Stimulated activated memory B cell treated with anti-CD40 and anti-IgM and Interleukin-4, amounts not matched to agents 10 μg/mL and 1 μg/mL and 100 μg/mL, for 72 hours (primary cell): ENCODE measurements around the gene KCNJ6.
A peak's percentile ranks its signal among the peaks of the same experiment; 100 is the strongest.

Source experiments
- ATAC-seq: fragments of 150-1000 bp; cut with Tn5 transposase; 2 replicates; pipeline ENCODE4 v1.10.0; 2021
- H3K27ac Mint-ChIP-seq: one replicate; pipeline ENCODE4 v1.8.0; 2022; ENCODE audit warnings: mild to moderate bottlenecking, mixed read lengths
- H3K27me3 Mint-ChIP-seq: one replicate; pipeline ENCODE4 v1.8.0; 2022; ENCODE audit warnings: mixed read lengths
- H3K36me3 Mint-ChIP-seq: one replicate; pipeline ENCODE4 v1.8.0; 2022; ENCODE audit warnings: mixed read lengths
- H3K4me1 Mint-ChIP-seq: one replicate; pipeline ENCODE4 v1.8.0; 2022; ENCODE audit warnings: mixed read lengths
- H3K4me3 Mint-ChIP-seq: one replicate; pipeline ENCODE4 v1.8.0; 2022; ENCODE audit warnings: mild to moderate bottlenecking, moderate library complexity, mixed read lengths
- H3K9me3 Mint-ChIP-seq: one replicate; pipeline ENCODE4 v1.8.0; 2022; ENCODE audit warnings: mixed read lengths

KCNJ6 gene

DNA sequence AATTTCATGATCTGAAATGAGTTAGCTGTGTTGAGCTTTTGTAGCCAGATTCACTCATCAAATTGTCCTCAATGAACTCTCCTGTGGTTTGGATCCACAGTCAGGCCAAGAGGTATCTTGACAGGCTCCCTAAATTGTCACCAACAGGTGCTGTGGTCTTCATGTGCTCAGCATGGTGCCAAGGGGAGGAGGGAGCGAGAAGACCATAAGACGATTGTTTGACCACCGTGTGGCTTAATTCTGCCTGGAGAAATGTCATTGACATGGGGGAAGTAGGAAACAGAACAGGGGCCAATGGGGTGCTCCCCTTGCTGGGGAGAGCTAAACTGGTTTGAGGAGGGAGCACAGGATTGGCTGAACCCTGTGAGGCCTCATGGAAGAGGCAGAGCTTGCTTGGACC, 219.3 kb downstream of the KCNJ6 start:
- H3K36me3 Mint-ChIP-seq, result no peaks in the 10 kb centered on the region
- no peaks in the 10 kb centered on the region for H3K4me1 Mint-ChIP-seq
- H3K9me3 Mint-ChIP-seq, result peaks cover 2% of the 10 kb centered on the region
- no peak overlapping the region for H3K4me3 Mint-ChIP-seq
- no peak for ATAC-seq
- no peak overlapping the region for H3K27ac Mint-ChIP-seq
- H3K27me3 Mint-ChIP-seq, result peaks cover 27% of the 10 kb centered on the region

DNA sequence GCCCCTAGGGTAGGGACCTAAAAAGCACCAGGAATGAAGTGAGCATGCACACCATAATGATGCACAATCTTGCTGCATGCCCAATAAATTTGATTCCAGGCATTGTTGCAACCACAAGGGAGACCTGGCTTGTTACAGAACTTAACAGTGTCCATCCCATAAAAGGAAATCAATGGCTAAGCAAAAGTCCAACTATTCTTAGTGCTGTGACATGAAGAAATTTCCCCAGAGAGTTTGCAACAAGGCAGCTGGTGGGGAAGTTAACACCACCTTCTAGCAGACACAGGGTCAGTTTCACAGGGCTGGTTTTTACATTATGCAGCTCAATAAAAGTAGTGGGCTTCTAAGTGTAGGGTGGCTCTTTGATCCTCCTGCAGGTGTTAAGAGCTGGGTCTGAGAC, 221.1 kb downstream of the KCNJ6 start:
- Mint-ChIP-seq H3K9me3 (peaks cover 2% of the 10 kb centered on the region), H3K27me3 (peaks cover 27% of the 10 kb centered on the region), H3K4me3 (no peak overlapping the region), H3K27ac (no peak overlapping the region), H3K36me3 (no peaks in the 10 kb centered on the region), H3K4me1 (no peaks in the 10 kb centered on the region)
- no peak for ATAC-seq

- no peaks in the 10 kb centered on the region for H3K27me3 Mint-ChIP-seq
- H3K27ac Mint-ChIP-seq, result no peak overlapping the region
- no peaks in the 10 kb centered on the region for H3K36me3 Mint-ChIP-seq
- peaks cover 8% of the 10 kb centered on the region for H3K4me1 Mint-ChIP-seq
- H3K4me3 Mint-ChIP-seq, result no peak overlapping the region
- no peaks in the 10 kb centered on the region for H3K9me3 Mint-ChIP-seq
- peak; percentile 64 for ATAC-seq
Measured at GRCh38 chr21:37688952-37689659, 227.2 kb downstream of the KCNJ6 start.

- peaks cover 8% of the 10 kb centered on the region for H3K4me1 Mint-ChIP-seq
- H3K4me3 Mint-ChIP-seq, result no peak overlapping the region
- no peak overlapping the region for H3K27ac Mint-ChIP-seq
- no peaks in the 10 kb centered on the region for H3K36me3 Mint-ChIP-seq
- no peaks in the 10 kb centered on the region for H3K9me3 Mint-ChIP-seq
- peaks cover under 1% of the 10 kb centered on the region for H3K27me3 Mint-ChIP-seq
- ATAC-seq, result no peak
Measured at GRCh38 chr21:37686991-37687810, 229.1 kb downstream of the KCNJ6 start.

DNA sequence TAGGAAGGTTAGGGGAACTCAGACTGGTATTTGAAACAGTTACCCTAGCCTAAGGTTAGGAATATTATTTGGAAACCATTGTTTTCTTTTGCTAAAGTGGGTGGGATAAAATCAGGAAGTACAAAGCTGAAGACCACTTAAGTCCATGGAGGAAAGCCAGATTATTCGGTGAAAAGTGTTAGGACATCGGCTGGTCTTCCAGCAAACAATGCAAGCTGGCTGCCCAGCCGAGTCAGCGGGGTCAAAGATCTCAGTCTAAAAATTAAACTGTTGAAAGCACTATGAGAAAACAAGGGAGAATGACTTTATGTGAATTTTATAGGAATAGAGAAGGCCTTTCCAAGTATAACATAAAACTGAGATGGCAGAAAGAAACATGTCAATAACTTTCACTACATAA, 231.7 kb downstream of the KCNJ6 start:
- no peak for ATAC-seq
- H3K36me3 Mint-ChIP-seq, result no peaks in the 10 kb centered on the region
- no peaks in the 10 kb centered on the region for H3K9me3 Mint-ChIP-seq
- H3K27ac Mint-ChIP-seq, result no peak overlapping the region
- H3K27me3 Mint-ChIP-seq, result peaks cover 16% of the 10 kb centered on the region
- peaks cover 5% of the 10 kb centered on the region for H3K4me1 Mint-ChIP-seq
- no peak overlapping the region for H3K4me3 Mint-ChIP-seq

- no peak overlapping the region for H3K27ac Mint-ChIP-seq
Measured at GRCh38 chr21:37684115-37684493, 232.2 kb downstream of the KCNJ6 start.

DNA sequence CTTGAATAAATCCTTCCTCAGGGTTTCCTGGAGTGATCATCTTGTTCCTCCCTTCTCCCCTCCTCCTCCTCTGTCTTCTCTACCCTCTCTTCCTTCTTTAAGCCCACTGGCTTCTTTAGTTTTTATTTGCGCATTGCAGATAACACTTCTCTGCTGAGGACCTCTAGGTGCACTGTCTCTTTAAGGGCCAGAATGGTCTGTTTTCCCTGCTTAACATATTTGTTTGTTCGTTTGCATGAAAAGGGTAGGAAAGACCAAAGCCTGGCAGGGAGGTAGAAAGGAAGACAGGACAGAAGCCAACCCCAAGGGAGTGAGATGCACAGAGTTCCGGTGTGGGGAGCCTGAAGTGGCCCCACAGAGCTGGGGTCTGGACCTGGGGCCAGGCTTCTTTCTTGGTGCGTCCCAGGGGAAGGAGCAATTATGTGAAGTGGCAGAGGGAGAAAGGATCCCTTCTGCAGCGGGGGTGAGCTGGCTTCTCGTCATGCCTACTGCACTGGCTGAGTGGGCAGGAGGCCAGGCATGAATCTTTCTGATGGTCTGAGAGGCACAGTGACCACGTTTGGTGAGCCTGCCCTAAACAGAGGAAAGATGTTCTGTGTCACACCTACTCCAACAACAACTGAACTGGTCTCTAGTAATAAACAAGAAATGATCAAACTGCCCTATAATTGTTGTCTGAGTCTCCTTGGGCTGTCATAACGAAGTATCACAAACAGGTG, 232.7 kb downstream of the KCNJ6 start:
- ATAC-seq, result no peak
- Mint-ChIP-seq H3K9me3 (peaks cover under 1% of the 10 kb centered on the region), H3K36me3 (no peaks in the 10 kb centered on the region), H3K27ac (no peak overlapping the region), H3K4me1 (no peaks in the 10 kb centered on the region), H3K27me3 (peaks cover 16% of the 10 kb centered on the region), H3K4me3 (no peak overlapping the region)

More at GRCh38 chr21:37684115-37684493, 232.2 kb downstream of the KCNJ6 start:
- no peaks in the 10 kb centered on the region for H3K9me3 Mint-ChIP-seq
- ATAC-seq, result no peak
- H3K4me3 Mint-ChIP-seq, result no peak overlapping the region
- peaks cover 16% of the 10 kb centered on the region for H3K27me3 Mint-ChIP-seq
- no peaks in the 10 kb centered on the region for H3K36me3 Mint-ChIP-seq
- H3K4me1 Mint-ChIP-seq, result peaks cover under 1% of the 10 kb centered on the region

GRCh38 chr21:37682966-37683365, 233.3 kb downstream of the KCNJ6 start:
- peaks cover 3% of the 10 kb centered on the region for H3K9me3 Mint-ChIP-seq
- H3K36me3 Mint-ChIP-seq, result no peaks in the 10 kb centered on the region
- H3K4me3 Mint-ChIP-seq, result no peak overlapping the region
- ATAC-seq, result no peak
- no peak overlapping the region for H3K27ac Mint-ChIP-seq
- H3K27me3 Mint-ChIP-seq, result peaks cover 18% of the 10 kb centered on the region
- H3K4me1 Mint-ChIP-seq, result no peaks in the 10 kb centered on the region

- peaks cover 53% of the 10 kb centered on the region for H3K27me3 Mint-ChIP-seq
- peaks cover 5% of the 10 kb centered on the region for H3K9me3 Mint-ChIP-seq
- no peak overlapping the region for H3K4me3 Mint-ChIP-seq
- ATAC-seq, result no peak
- H3K36me3 Mint-ChIP-seq, result no peaks in the 10 kb centered on the region
- H3K4me1 Mint-ChIP-seq, result no peaks in the 10 kb centered on the region
- H3K27ac Mint-ChIP-seq, result no peak overlapping the region
Measured at GRCh38 chr21:37677006-37677405, 239.3 kb downstream of the KCNJ6 start.

- Mint-ChIP-seq H3K27ac (no peak overlapping the region), H3K36me3 (no peaks in the 10 kb centered on the region), H3K4me3 (no peak overlapping the region), H3K27me3 (peaks cover 39% of the 10 kb centered on the region), H3K4me1 (no peaks in the 10 kb centered on the region), H3K9me3 (peaks cover 5% of the 10 kb centered on the region)
- no peak for ATAC-seq
Measured at GRCh38 chr21:37675202-37675801, 241.0 kb downstream of the KCNJ6 start.

GRCh38 chr21:37673801-37674575, 242.3 kb downstream of the KCNJ6 start:
- Mint-ChIP-seq H3K27ac (no peak overlapping the region), H3K4me1 (no peaks in the 10 kb centered on the region), H3K9me3 (peaks cover 5% of the 10 kb centered on the region), H3K36me3 (no peaks in the 10 kb centered on the region), H3K27me3 (peaks cover 39% of the 10 kb centered on the region), H3K4me3 (no peak overlapping the region)
- no peak for ATAC-seq

DNA sequence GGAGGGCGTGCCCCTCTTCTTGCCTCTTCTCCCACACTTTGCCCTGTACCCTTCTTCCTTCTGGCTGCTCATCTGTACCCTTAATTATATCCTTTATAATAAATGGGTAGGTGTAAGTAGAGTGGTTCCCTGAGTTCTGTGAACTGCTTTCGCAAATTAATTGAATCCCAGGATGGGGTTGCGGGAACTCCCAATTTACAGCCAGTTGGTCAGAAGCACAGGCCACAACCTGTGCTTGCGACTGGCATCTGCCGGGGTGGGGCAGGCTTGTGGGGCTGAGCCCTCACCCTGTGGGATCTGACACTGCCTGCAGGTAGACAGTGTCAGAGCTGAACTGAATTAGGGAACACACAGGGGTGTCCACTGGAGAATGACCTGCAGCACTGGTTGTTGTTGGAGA, 244.9 kb downstream of the KCNJ6 start:
- H3K27ac Mint-ChIP-seq, result no peak overlapping the region
- no peaks in the 10 kb centered on the region for H3K9me3 Mint-ChIP-seq
- H3K4me3 Mint-ChIP-seq, result no peak overlapping the region
- H3K4me1 Mint-ChIP-seq, result no peaks in the 10 kb centered on the region
- ATAC-seq, result no peak
- no peaks in the 10 kb centered on the region for H3K36me3 Mint-ChIP-seq
- H3K27me3 Mint-ChIP-seq, result peaks cover 24% of the 10 kb centered on the region

DNA sequence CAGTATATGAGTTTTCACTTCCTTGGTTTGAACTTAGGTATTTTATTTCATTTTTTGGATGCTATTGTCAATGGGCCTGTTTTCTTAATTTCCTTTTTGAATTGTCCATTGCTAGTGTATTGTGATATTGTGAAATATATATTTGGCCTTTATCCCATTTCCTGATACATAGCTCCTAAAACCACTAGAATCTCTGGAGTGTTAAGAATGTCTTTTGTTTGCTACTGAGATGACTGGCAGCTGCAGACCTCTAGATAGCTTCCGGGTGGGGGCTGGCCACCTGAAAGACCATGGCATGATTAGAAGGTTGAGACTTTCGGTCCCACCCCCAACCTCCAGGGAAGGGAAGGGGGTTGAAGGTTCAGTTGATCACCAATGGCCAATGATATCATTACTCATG, 245.4 kb downstream of the KCNJ6 start:
- no peak for ATAC-seq
- H3K27me3 Mint-ChIP-seq, result peaks cover 19% of the 10 kb centered on the region
- no peaks in the 10 kb centered on the region for H3K9me3 Mint-ChIP-seq
- H3K4me3 Mint-ChIP-seq, result no peak overlapping the region
- H3K4me1 Mint-ChIP-seq, result no peaks in the 10 kb centered on the region
- H3K27ac Mint-ChIP-seq, result no peak overlapping the region
- no peaks in the 10 kb centered on the region for H3K36me3 Mint-ChIP-seq

GRCh38 chr21:37669249-37669648, 247.0 kb downstream of the KCNJ6 start:
- H3K36me3 Mint-ChIP-seq, result no peaks in the 10 kb centered on the region
- H3K27ac Mint-ChIP-seq, result no peak overlapping the region
- H3K4me3 Mint-ChIP-seq, result no peak overlapping the region
- H3K4me1 Mint-ChIP-seq, result no peaks in the 10 kb centered on the region
- ATAC-seq, result no peak
- peaks cover 11% of the 10 kb centered on the region for H3K27me3 Mint-ChIP-seq
- H3K9me3 Mint-ChIP-seq, result no peaks in the 10 kb centered on the region
